Chondrocyte (in vitro differentiated cells): ENCODE measurements around the gene TRERF1. TPM values are rescaled to one million over a fixed set of nuclear protein-coding genes. Genes with fewer than 3 reads are reported as not detected.
"Not testable (repeated sequence)": the region's sequence is repeated elsewhere in the genome, so short reads cannot be mapped to it uniquely, and the experiment has no call there.

Experiments used
- DNase-seq: peaks from one replicate; pipeline ENCODE4 v3.0.0; 2021; ENCODE audit warnings: mixed read lengths, low spot score
- H3K27ac Mint-ChIP-seq: one replicate; pipeline ENCODE4 v1.8.0; 2021; ENCODE audit warnings: mild to moderate bottlenecking, moderate library complexity, mixed read lengths; ENCODE audit not compliant: unreplicated experiment
- H3K27me3 Mint-ChIP-seq: 2 replicates; pipeline ENCODE4 v1.8.0; 2021; ENCODE audit warnings: low read depth, mixed read lengths
- H3K36me3 Mint-ChIP-seq: 2 replicates; pipeline ENCODE4 v1.8.0; 2021; ENCODE audit warnings: low read depth, mixed read lengths
- H3K4me1 Mint-ChIP-seq: 2 replicates; pipeline ENCODE4 v1.8.0; 2021; ENCODE audit warnings: low read depth, mild to moderate bottlenecking, mixed read lengths
- H3K4me3 Mint-ChIP-seq: one replicate; pipeline ENCODE4 v1.8.0; 2021; ENCODE audit warnings: mild to moderate bottlenecking, moderate library complexity, mixed read lengths; ENCODE audit not compliant: unreplicated experiment
- H3K9me3 Mint-ChIP-seq: 2 replicates; pipeline ENCODE4 v1.8.0; 2021; ENCODE audit warnings: low read depth, mixed read lengths
- CTCF ChIP-seq: fragments of 200-600 bp; sonication (generic); IDR thresholded peaks from 2 replicates; pipeline ENCODE4 v1.5.0; 2021; ENCODE audit warnings: antibody characterized with exemption, mild to moderate bottlenecking, moderate library complexity
- total RNA-seq: library from RNA; stranded (reverse); gene quantifications from 3 replicates; pipeline ENCODE4 v1.2.1, GENCODE V29; 2021

TRERF1 gene
- total RNA-seq, 1 donor from 2014 or later, result 1.8 TPM

- Mint-ChIP-seq H3K27me3 (peaks cover 6% of the 10 kb centered on the region), H3K9me3 (peaks cover 23% of the 10 kb centered on the region), H3K27ac (no peak overlapping the region), H3K4me1 (no peaks in the 10 kb centered on the region), H3K36me3 (peaks cover 8% of the 10 kb centered on the region), H3K4me3 (no peak overlapping the region)
- DNase-seq, result no peak
- TF ChIP-seq CTCF, result no peak
Observed at GRCh38 chr6:42467651-42468050, 15.9 kb upstream of the TRERF1 start.

DNA sequence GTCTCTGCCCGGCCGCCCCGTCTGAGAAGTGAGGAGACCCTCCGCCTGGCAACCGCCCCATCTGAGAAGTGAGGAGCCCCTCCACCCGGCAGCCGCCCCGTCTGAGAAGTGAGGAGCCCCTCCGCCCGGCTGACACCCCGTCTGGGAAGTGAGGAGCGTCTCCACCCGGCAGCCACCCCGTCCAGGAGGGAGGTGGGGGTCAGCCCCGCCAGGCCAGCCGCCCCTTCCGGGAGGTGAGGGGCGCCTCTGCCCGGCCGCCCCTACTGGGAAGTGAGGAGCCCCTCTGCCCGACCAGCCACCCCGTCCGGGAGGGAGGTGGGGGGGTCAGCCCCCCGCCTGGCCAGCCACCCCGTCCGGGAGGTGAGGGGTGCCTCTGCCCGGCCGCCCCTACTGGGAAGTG is 14.7 kb upstream of the TRERF1 start:
- not testable (repeated sequence) for H3K4me1 Mint-ChIP-seq, H3K27me3 Mint-ChIP-seq, DNase-seq, H3K4me3 Mint-ChIP-seq, H3K27ac Mint-ChIP-seq, H3K36me3 Mint-ChIP-seq
- peaks cover 23% of the 10 kb centered on the region for H3K9me3 Mint-ChIP-seq

GRCh38 chr6:42462474-42462972 is 10.8 kb upstream of the TRERF1 start:
- DNase-seq, result no peak
- H3K27ac Mint-ChIP-seq, result no peak overlapping the region
- H3K4me3 Mint-ChIP-seq, result no peak overlapping the region
- peaks cover 10% of the 10 kb centered on the region for H3K4me1 Mint-ChIP-seq
- no peaks in the 10 kb centered on the region for H3K9me3 Mint-ChIP-seq
- H3K36me3 Mint-ChIP-seq, result no peaks in the 10 kb centered on the region
- TF ChIP-seq CTCF, result no peak
- no peaks in the 10 kb centered on the region for H3K27me3 Mint-ChIP-seq

DNA sequence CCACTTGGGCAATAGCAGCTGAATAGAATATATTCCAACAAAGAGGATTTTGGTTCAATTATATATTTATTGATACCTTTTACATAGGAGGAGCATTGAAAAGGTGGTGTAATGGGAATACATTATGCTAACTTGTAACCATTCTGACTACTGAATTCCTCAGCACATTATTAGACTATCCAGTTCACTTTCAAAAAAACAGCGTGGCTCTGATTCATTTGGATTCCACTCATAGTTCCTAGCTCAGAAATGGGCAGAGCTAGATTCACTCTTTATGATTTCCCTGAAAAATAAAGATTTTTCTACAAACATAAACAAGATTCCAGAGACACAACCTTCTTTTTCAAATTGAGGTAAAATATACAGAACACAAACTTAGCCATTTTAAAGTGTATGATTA is 9.2 kb upstream of the TRERF1 start:
- H3K9me3 Mint-ChIP-seq, result no peaks in the 10 kb centered on the region
- peak overlapping the region; percentile 51 for H3K27ac Mint-ChIP-seq
- peaks cover 10% of the 10 kb centered on the region for H3K4me1 Mint-ChIP-seq
- no peak overlapping the region for H3K4me3 Mint-ChIP-seq
- no peaks in the 10 kb centered on the region for H3K36me3 Mint-ChIP-seq
- DNase-seq, result no peak
- no peak for TF ChIP-seq CTCF
- no peaks in the 10 kb centered on the region for H3K27me3 Mint-ChIP-seq

- no peak for DNase-seq
- Mint-ChIP-seq H3K4me1 (peaks cover 10% of the 10 kb centered on the region), H3K4me3 (no peak overlapping the region), H3K36me3 (no peaks in the 10 kb centered on the region), H3K27ac (no peak overlapping the region), H3K27me3 (no peaks in the 10 kb centered on the region), H3K9me3 (no peaks in the 10 kb centered on the region)
- TF ChIP-seq CTCF, result no peak
Observed at GRCh38 chr6:42459888-42460287, 8.2 kb upstream of the TRERF1 start.

DNA sequence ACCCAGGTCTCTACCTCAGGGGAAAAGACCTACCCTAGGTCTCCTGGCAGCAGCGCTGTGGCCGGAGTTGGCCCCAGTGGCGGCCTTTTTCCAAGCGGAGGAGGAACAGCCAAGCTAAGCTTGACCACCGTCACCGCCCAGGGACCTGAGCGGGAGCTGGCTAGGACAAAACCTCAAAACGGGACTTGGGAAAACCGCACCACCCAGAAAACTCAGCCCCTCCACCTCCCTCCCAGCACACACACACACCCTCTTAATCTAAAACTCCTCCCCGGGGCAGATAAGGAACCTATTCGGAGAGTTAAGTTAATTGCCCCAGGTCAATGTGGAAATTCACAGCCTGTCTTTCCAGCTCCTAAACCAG is 2.7 kb upstream of the TRERF1 start:
- H3K36me3 Mint-ChIP-seq, result no peaks in the 10 kb centered on the region
- H3K4me3 Mint-ChIP-seq, result peak overlapping the region; percentile 96
- TF ChIP-seq CTCF, result no peak
- no peak for DNase-seq
- no peak overlapping the region for H3K27ac Mint-ChIP-seq
- no peaks in the 10 kb centered on the region for H3K9me3 Mint-ChIP-seq
- no peaks in the 10 kb centered on the region for H3K27me3 Mint-ChIP-seq
- H3K4me1 Mint-ChIP-seq, result peaks cover 28% of the 10 kb centered on the region
